Keratinocyte (primary cell): ENCODE results near the gene SDC3. TPM values are rescaled to one million over a fixed set of nuclear protein-coding genes. Genes with fewer than 3 reads are reported as not detected.

Experiments
- DNase-seq: peaks from one replicate; pipeline ENCODE4 v3.0.0-alpha.2; 2011; ENCODE audit warnings: low read depth, missing footprints, low spot score
- FAIRE-seq: peaks from 2 replicates; lab custom pipeline; 2011; peaks lifted over from hg19 to GRCh38; lab: Jason Lieb, UNC
- H2AFZ ChIP-seq: 2 replicates; pipeline ENCODE4 v1.6.0; 2012; ENCODE audit warnings: low read length, control low read depth, inconsistent platforms; ENCODE audit not compliant: control insufficient read depth
- H3K27ac ChIP-seq: 2 replicates; pipeline ENCODE4 v1.5.1; 2011; ENCODE audit warnings: low read length; ENCODE audit not compliant: control insufficient read depth, insufficient read depth
- H3K27me3 ChIP-seq: 3 replicates; pipeline ENCODE4 v1.6.0; 2011; ENCODE audit warnings: low read length; ENCODE audit not compliant: control insufficient read depth, insufficient read depth; ENCODE audit errors: extremely low read depth
- H3K36me3 ChIP-seq, 2 experiments: 2 replicates in 1 of 2; 3 replicates in 1 of 2; pipeline ENCODE4 v1.5.1; 2011; ENCODE audit warnings: low read length in 2 of 2, mild to moderate bottlenecking in 1 of 2; ENCODE audit not compliant: control insufficient read depth in 2 of 2, insufficient read depth in 2 of 2; ENCODE audit errors: extremely low read depth in 1 of 2
- H3K4me1 ChIP-seq: 3 replicates; pipeline ENCODE4 v1.5.1; 2011; ENCODE audit warnings: low read length; ENCODE audit not compliant: control insufficient read depth, insufficient read depth; ENCODE audit errors: extremely low read depth
- H3K4me2 ChIP-seq: 3 replicates; pipeline ENCODE4 v1.6.0; 2011; ENCODE audit warnings: low read depth, low read length; ENCODE audit not compliant: control insufficient read depth, insufficient read depth; ENCODE audit errors: extremely low read depth
- H3K4me3 ChIP-seq, 3 experiments: fragments of 200-600 bp in 1 of 3; sonication (generic) in 1 of 3; 2 replicates in 2 of 3; 3 replicates in 1 of 3; pipeline ENCODE4 v1.5.1; 2011 to 2016; ENCODE audit warnings: low read length in 3 of 3, mild to moderate bottlenecking in 3 of 3, control low read depth in 2 of 3, inconsistent platforms in 1 of 3, low read depth in 1 of 3, mixed read lengths in 1 of 3, mixed run types in 1 of 3, moderate library complexity in 1 of 3; ENCODE audit not compliant: control insufficient read depth in 2 of 3, insufficient read depth in 2 of 3; ENCODE audit errors: extremely low read depth in 1 of 3
- H3K79me2 ChIP-seq: 2 replicates; pipeline ENCODE4 v1.6.0; 2012; ENCODE audit warnings: low read length; ENCODE audit not compliant: control insufficient read depth, insufficient read depth
- H3K9ac ChIP-seq: 3 replicates; pipeline ENCODE4 v1.6.0; 2011; ENCODE audit warnings: low read length; ENCODE audit not compliant: control insufficient read depth, insufficient read depth; ENCODE audit errors: extremely low read depth
- H3K9me1 ChIP-seq: 3 replicates; pipeline ENCODE4 v1.6.0; 2011; ENCODE audit warnings: low read length; ENCODE audit not compliant: control insufficient read depth, insufficient read depth; ENCODE audit errors: extremely low read depth
- H3K9me3 ChIP-seq: 2 replicates; pipeline ENCODE4 v1.5.1; 2012; ENCODE audit warnings: low read depth, low read length; ENCODE audit not compliant: control insufficient read depth
- H4K20me1 ChIP-seq: 3 replicates; pipeline ENCODE4 v1.6.0; 2011; ENCODE audit warnings: low read length; ENCODE audit not compliant: control insufficient read depth, insufficient read depth; ENCODE audit errors: extremely low read depth
- CTCF ChIP-seq, 3 experiments: IDR thresholded peaks in 1 of 3; conservative IDR thresholded peaks in 1 of 3; optimal IDR thresholded peaks in 1 of 3; 2 replicates in 2 of 3; 3 replicates in 1 of 3; pipeline versions ENCODE3 to v1.5.1; 2011; ENCODE audit warnings: low read length in 3 of 3, mild to moderate bottlenecking in 3 of 3, moderate library complexity in 2 of 3, control low read depth in 1 of 3, inconsistent platforms in 1 of 3; ENCODE audit not compliant: insufficient read depth in 2 of 3; ENCODE audit errors: extremely low read depth in 1 of 3
- EZH2 ChIP-seq: IDR thresholded peaks from one replicate; pipeline ENCODE4 v1.6.1; 2012; ENCODE audit warnings: inconsistent platforms, mild to moderate bottlenecking, low read length, moderate library complexity
- dilution Hi-C: fragments of 300-500 bp; cut with MboI; formaldehyde crosslinking; loops from one replicate; pipeline ENCODE4 v1.7.0; 2020; ENCODE audit warnings: low sequenced_read_pairs; ENCODE audit not compliant: extremely low pct_ligation_motif_present
- polyA plus RNA-seq, 5 experiments: library from polyadenylated mRNA; depleted of rRNA in 3 of 5; stranded (reverse) in 3 of 5; stranded (forward) in 1 of 5; unstranded in 1 of 5; fragments of >200 nt; gene quantifications; 1 replicate in 1 of 5; 2 replicates in 3 of 5; 3 replicates in 1 of 5; pipeline versions ENCODE4 v1.2.1 to v1.2.3, GENCODE V29; 2011 to 2012; ENCODE audit warnings: missing spikeins in 2 of 5, low read depth in 1 of 5, low replicate concordance in 1 of 5

Gene SDC3
- polyA plus RNA-seq, 1 donor (not counting 4 experiments of a cell fraction or from before 2014, with no cell fraction given): 8.8 TPM

DNA sequence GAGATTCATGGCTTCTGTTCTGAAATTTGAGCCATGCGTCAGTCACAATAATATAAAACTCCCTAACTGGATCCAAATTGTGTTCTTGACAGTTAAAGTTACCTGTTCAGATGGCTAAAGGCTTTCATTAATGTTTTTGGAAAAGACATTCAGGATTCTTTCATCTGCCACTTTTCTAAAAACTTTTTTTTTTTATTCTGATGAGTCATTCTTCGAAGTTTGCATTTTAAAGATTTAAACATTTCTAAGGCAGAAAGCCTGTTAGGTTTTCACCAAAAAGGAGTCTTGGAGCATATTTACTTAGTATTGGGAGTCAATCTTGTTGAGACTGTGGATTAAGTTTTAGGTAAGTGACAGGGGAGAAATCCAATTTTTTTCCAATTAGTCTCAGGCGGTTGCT, 18.9 kb upstream of the SDC3 start:
- Histone ChIP-seq H3K4me2 (no peak overlapping the region), H3K9ac (no peak overlapping the region), H2AFZ (no peak overlapping the region), H3K79me2 (no peaks in the 10 kb centered on the region), H3K4me1 (peaks cover 2% of the 10 kb centered on the region), H3K4me3 (no peak overlapping the region), H3K27me3 (no peaks in the 10 kb centered on the region), H3K27ac (no peak overlapping the region), H3K9me3 (no peaks in the 10 kb centered on the region), H3K9me1 (no peaks in the 10 kb centered on the region), H3K36me3 (peaks cover 0 to 1% of the 10 kb centered on the region in 2 experiments), H4K20me1 (no peaks in the 10 kb centered on the region)
- DNase-seq: no peak
- no peak for TF ChIP-seq CTCF (optimal IDR thresholded peaks at IDR 0.05 in 1 of 3, IDR thresholded peaks at IDR 0.05 in 1 of 3, conservative IDR thresholded peaks at IDR 0.05 in 1 of 3; ENCODE audit: extremely low read depth in 1 of 3, insufficient read depth in 2 of 3, low read length in 3 of 3)
- TF ChIP-seq EZH2: no peak
- no peak for FAIRE-seq
- dilution Hi-C loops: no loop called here

DNA sequence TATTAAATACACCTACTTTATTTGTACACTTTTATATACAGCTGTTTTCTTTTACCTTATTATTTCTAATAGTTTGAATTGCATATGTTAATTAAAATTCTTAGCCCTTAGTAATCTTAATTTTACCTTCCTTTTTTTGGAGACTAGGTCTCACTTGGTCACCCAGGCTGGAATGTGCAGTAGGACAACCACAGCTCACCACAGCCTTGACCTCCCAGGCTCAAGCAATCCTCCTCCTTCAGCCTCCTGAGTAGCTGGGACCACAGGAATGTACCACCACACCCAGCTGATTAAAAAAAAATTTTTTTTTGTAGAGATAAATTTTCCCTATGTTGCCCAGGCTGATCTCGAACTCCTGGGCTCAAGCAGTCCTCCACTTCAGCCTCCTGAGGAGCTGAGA, 15.0 kb upstream of the SDC3 start:
- H3K4me2 ChIP-seq: no peak overlapping the region
- no peak overlapping the region for H3K9ac ChIP-seq
- H3K9me3 ChIP-seq: no peaks in the 10 kb centered on the region
- no peaks in the 10 kb centered on the region for H3K27me3 ChIP-seq
- dilution Hi-C loops: loop anchor here (25.0 kb wide), 1 partner anchor 111 kb away; no protein-coding TSS in a partner anchor
- no peak overlapping the region for H2AFZ ChIP-seq
- FAIRE-seq (no peak), DNase-seq (no peak)
- H3K4me3 ChIP-seq: no peak overlapping the region
- peaks cover 2% of the 10 kb centered on the region for H3K4me1 ChIP-seq
- no peaks in the 10 kb centered on the region for H3K9me1 ChIP-seq
- TF ChIP-seq CTCF (optimal IDR thresholded peaks at IDR 0.05 in 1 of 3, IDR thresholded peaks at IDR 0.05 in 1 of 3, conservative IDR thresholded peaks at IDR 0.05 in 1 of 3; ENCODE audit: extremely low read depth in 1 of 3, insufficient read depth in 2 of 3, low read length in 3 of 3) (no peak), EZH2 (no peak)
- no peaks in the 10 kb centered on the region for H3K79me2 ChIP-seq
- no peaks in the 10 kb centered on the region for H3K36me3 ChIP-seq
- no peaks in the 10 kb centered on the region for H4K20me1 ChIP-seq
- no peak overlapping the region for H3K27ac ChIP-seq
